ENCODE results near the gene ZKSCAN5. TPM values are rescaled to one million over a fixed set of nuclear protein-coding genes. Genes with fewer than 3 reads are reported as not detected.
"Not testable (repeated sequence)": the region's sequence is repeated elsewhere in the genome, so short reads cannot be mapped to it uniquely, and the experiment has no call there.

Gene ZKSCAN5
- total RNA-seq, 1 experiment from 2014 or later, result 26.2 TPM

- in situ Hi-C loops (cut with HindIII; ENCODE audit: low pct_unique_long_range_greater_than_20kb, low sequenced_read_pairs), result no loop called here
- no peak for DNase-seq (ENCODE audit: low read depth, low spot score)
Observed at GRCh38 chr7:99562832-99563231, 58.4 kb downstream of the ZKSCAN5 start.

- DNase-seq (ENCODE audit: low read depth, low spot score), result no peak
- in situ Hi-C loops (cut with HindIII; ENCODE audit: low pct_unique_long_range_greater_than_20kb, low sequenced_read_pairs), result no loop called here
Observed at GRCh38 chr7:99563650-99564049, 59.2 kb downstream of the ZKSCAN5 start.

GRCh38 chr7:99568770-99569169 is 64.3 kb downstream of the ZKSCAN5 start:
- in situ Hi-C loops (cut with HindIII; ENCODE audit: low pct_unique_long_range_greater_than_20kb, low sequenced_read_pairs); DNase-seq (ENCODE audit: low read depth, low spot score): not testable (repeated sequence)

- in situ Hi-C loops (cut with HindIII; ENCODE audit: low pct_unique_long_range_greater_than_20kb, low sequenced_read_pairs), result no loop called here
- DNase-seq (ENCODE audit: low read depth, low spot score), result no peak
Observed at GRCh38 chr7:99571768-99572167, 67.3 kb downstream of the ZKSCAN5 start.

GRCh38 chr7:99573257-99573656 is 68.8 kb downstream of the ZKSCAN5 start:
- in situ Hi-C loops (cut with HindIII; ENCODE audit: low pct_unique_long_range_greater_than_20kb, low sequenced_read_pairs), result no loop called here
- no peak for DNase-seq (ENCODE audit: low read depth, low spot score)

- DNase-seq (ENCODE audit: low read depth, low spot score), result no peak
- in situ Hi-C loops (cut with HindIII; ENCODE audit: low pct_unique_long_range_greater_than_20kb, low sequenced_read_pairs), result no loop called here
Observed at GRCh38 chr7:99576251-99576650, 71.8 kb downstream of the ZKSCAN5 start.

GRCh38 chr7:99579281-99579955 is 75.0 kb downstream of the ZKSCAN5 start:
- in situ Hi-C loops (cut with HindIII; ENCODE audit: low pct_unique_long_range_greater_than_20kb, low sequenced_read_pairs), result no loop called here
- no peak for DNase-seq (ENCODE audit: low read depth, low spot score)

GRCh38 chr7:99579956-99580777 is 75.7 kb downstream of the ZKSCAN5 start:
- peak; percentile 45 for DNase-seq (ENCODE audit: low read depth, low spot score)
- in situ Hi-C loops (cut with HindIII; ENCODE audit: low pct_unique_long_range_greater_than_20kb, low sequenced_read_pairs), result no loop called here

GRCh38 chr7:99580778-99581332 is 76.4 kb downstream of the ZKSCAN5 start:
- DNase-seq (ENCODE audit: low read depth, low spot score); in situ Hi-C loops (cut with HindIII; ENCODE audit: low pct_unique_long_range_greater_than_20kb, low sequenced_read_pairs): not testable (repeated sequence)

Other genes starting within 250 kb of the ZKSCAN5 start
- not detected in 2 replicates for gene MYH16, start 231.8 kb upstream of the ZKSCAN5 start, total RNA-seq (2014; rRNA removed; shearing (Covaris generic))
- 317 and 342 TPM in 2 replicates for gene ARPC1A, start 178.8 kb upstream of the ZKSCAN5 start, total RNA-seq (2014; rRNA removed; shearing (Covaris generic))
- 1,635 and 1,714 TPM in 2 replicates for gene ARPC1B, start 129.9 kb upstream of the ZKSCAN5 start, total RNA-seq (2014; rRNA removed; shearing (Covaris generic))
- 54.2 and 55.6 TPM in 2 replicates for gene PDAP1, start 96.1 kb upstream of the ZKSCAN5 start, total RNA-seq (2014; rRNA removed; shearing (Covaris generic))
- 228 and 236 TPM in 2 replicates for gene BUD31, start 95.7 kb upstream of the ZKSCAN5 start, total RNA-seq (2014; rRNA removed; shearing (Covaris generic))
- gene PTCD1, start 65.9 kb upstream of the ZKSCAN5 start, total RNA-seq (2014; rRNA removed; shearing (Covaris generic)), result 17.4 and 18.4 TPM in 2 replicates
- 48.8 and 53.7 TPM in 2 replicates for gene CPSF4, start 65.7 kb upstream of the ZKSCAN5 start, total RNA-seq (2014; rRNA removed; shearing (Covaris generic))
- 998 and 1,034 TPM in 2 replicates for gene ATP5MF, start 38.5 kb upstream of the ZKSCAN5 start, total RNA-seq (2014; rRNA removed; shearing (Covaris generic))
- gene ZNF789, start 31.8 kb upstream of the ZKSCAN5 start, total RNA-seq (2014; rRNA removed; shearing (Covaris generic)), result 14.2 and 15.9 TPM in 2 replicates
- 36.5 and 40.5 TPM in 2 replicates for gene ZNF394, start 4.4 kb upstream of the ZKSCAN5 start, total RNA-seq (2014; rRNA removed; shearing (Covaris generic))
- gene FAM200A, start 47.5 kb downstream of the ZKSCAN5 start, total RNA-seq (2014; rRNA removed; shearing (Covaris generic)), result 16.5 and 19.5 TPM in 2 replicates
- 105 and 110 TPM in 2 replicates for gene ZNF655, start 54.0 kb downstream of the ZKSCAN5 start, total RNA-seq (2014; rRNA removed; shearing (Covaris generic))
- gene TMEM225B, start 93.6 kb downstream of the ZKSCAN5 start, total RNA-seq (2014; rRNA removed; shearing (Covaris generic)), result 0.53 TPM in 1 of 2 replicates, not detected in the other
- 16.9 and 18.2 TPM in 2 replicates for gene ZSCAN25, start 112.3 kb downstream of the ZKSCAN5 start, total RNA-seq (2014; rRNA removed; shearing (Covaris generic))
- not detected in 2 replicates for gene CYP3A5, start 175.3 kb downstream of the ZKSCAN5 start, total RNA-seq (2014; rRNA removed; shearing (Covaris generic))
- not detected in 2 replicates for gene CYP3A7, start 230.5 kb downstream of the ZKSCAN5 start, total RNA-seq (2014; rRNA removed; shearing (Covaris generic))